ENCODE measurements around the gene HDLBP. TPM values are rescaled to one million over a fixed set of nuclear protein-coding genes. Genes with fewer than 3 reads are reported as not detected.
"Not testable (repeated sequence)": the region's sequence is repeated elsewhere in the genome, so short reads cannot be mapped to it uniquely, and the experiment has no call there.

The HDLBP gene
- total and polyA plus RNA-seq, 8 donors, result 273 to 996 (median 749) TPM

DNA sequence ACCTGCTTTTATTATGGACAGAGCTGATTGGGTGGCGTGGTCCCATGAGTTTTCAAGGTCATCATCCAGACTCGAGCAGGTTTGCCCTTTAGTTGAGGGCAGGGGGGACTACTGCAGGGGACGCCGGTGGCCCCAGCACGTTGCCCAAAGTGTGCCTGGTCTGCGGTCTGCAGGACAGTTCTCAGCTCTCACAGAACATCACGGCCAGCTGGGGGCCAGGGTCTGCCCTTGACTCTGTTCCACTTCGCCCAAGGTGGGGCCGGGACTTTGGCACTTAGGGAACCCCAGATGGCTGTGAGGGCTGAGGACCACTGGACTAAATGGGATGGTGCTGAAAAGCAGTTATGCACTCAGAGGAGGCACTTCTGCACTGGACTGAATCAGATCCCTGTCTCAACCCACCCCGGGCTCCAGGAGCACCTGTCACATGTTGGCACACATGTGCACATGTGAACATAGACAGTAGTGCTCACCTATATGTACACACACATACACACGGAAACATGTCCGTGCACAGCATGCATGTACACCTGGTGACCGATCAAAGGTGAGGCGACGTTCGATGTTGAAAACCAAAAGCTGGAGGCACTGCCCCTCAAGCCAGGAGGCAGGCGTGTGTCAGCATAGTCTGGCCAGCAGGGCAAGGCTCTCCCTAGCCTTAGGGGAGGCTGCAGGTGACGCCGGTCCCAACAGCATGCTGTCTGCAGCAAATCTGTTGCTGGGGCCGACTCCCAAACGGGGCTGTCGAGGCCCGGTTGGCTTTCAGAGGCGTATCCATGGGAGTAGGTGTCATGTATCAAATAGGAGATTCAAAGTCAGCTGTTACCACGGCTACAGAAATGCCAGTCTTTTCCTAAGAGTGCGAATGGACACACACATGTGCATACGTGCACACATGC is 116.8 kb downstream of the HDLBP start:
- 66 to 67% methylated on average over 27 of the region's 27 CpGs for WGBS, 2 donors
- H3K4me1 ChIP-seq, result no peaks in the 10 kb centered on the region
- H3K4me3 ChIP-seq, result no peak overlapping the region
- no peaks in the 10 kb centered on the region for H3K36me3 ChIP-seq
- TF ChIP-seq, protein P1, sequence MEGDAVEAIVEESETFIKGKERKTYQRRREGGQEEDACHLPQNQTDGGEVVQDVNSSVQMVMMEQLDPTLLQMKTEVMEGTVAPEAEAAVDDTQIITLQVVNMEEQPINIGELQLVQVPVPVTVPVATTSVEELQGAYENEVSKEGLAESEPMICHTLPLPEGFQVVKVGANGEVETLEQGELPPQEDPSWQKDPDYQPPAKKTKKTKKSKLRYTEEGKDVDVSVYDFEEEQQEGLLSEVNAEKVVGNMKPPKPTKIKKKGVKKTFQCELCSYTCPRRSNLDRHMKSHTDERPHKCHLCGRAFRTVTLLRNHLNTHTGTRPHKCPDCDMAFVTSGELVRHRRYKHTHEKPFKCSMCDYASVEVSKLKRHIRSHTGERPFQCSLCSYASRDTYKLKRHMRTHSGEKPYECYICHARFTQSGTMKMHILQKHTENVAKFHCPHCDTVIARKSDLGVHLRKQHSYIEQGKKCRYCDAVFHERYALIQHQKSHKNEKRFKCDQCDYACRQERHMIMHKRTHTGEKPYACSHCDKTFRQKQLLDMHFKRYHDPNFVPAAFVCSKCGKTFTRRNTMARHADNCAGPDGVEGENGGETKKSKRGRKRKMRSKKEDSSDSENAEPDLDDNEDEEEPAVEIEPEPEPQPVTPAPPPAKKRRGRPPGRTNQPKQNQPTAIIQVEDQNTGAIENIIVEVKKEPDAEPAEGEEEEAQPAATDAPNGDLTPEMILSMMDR (IDR thresholded peaks at IDR 0.05), result no peak
- intact Hi-C loops (cut with DNase I), result no loop called here
- no peaks in the 10 kb centered on the region for H3K9me3 ChIP-seq
- ATAC-seq (no peak), DNase-seq (peak in 1 of 6 donors; percentile 7), FAIRE-seq (no peak)
- no peak overlapping the region for H3K27ac ChIP-seq
- H3K27me3 ChIP-seq, result no peaks in the 10 kb centered on the region

DNA sequence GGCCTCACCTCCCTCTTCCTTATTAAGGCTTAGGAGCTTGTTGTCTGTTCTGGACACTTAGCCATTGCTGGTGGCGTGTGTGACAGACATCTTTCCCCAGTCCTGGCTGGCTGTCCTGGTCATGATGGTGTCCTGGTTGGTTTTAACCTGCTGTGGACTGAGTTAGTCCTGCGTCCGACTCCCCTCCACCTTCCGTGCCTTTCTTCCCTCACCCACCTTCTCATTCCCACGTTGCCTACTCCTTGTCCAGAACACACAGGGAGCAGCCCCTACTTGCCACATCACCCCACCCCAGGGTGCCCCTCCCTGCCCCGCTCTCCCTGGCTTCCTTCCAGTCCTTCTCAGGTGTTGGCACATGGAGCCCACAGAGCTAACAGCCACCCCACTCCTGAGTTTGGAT is 117.5 kb downstream of the HDLBP start:
- H3K9me3 ChIP-seq, result no peaks in the 10 kb centered on the region
- H3K27me3 ChIP-seq, result no peaks in the 10 kb centered on the region
- no peak overlapping the region for H3K27ac ChIP-seq
- no peaks in the 10 kb centered on the region for H3K4me1 ChIP-seq
- intact Hi-C loops (cut with DNase I), result no loop called here
- DNase-seq (peak in 2 of 6 donors; percentile 7 to 10), ATAC-seq (no peak), FAIRE-seq (no peak)
- TF ChIP-seq, protein P1 (IDR thresholded peaks at IDR 0.05), result no peak
- no peaks in the 10 kb centered on the region for H3K36me3 ChIP-seq
- no peak overlapping the region for H3K4me3 ChIP-seq
- WGBS, 2 donors, result 77 to 79% methylated on average over 6 of the region's 6 CpGs

DNA sequence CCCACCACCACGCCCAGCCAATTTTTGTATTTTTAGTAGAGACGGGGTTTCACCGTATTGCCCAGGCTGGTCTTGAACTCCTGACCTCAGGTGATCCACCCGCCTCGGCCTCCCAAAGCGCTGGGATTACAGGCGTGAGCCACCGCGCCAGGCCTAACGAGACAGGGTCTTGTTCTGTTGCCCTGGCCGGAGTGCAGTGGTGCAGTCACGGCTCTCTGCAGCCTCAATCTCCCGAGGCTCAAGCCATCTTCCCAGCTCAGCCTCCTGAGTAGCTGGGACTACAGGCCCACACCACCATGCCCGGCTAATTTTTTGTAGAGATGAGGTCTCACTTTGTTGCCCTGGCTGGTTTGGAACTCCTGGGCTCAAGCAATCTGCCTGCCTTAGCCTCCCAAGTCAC is 118.2 kb downstream of the HDLBP start:
- H3K4me3 ChIP-seq; H3K9me3 ChIP-seq; ATAC-seq; intact Hi-C loops (cut with DNase I); FAIRE-seq; H3K36me3 ChIP-seq; H3K27ac ChIP-seq; H3K27me3 ChIP-seq; DNase-seq; H3K4me1 ChIP-seq: not testable (repeated sequence)
- WGBS, 2 donors, result 96 to 98% methylated on average over 14 of the region's 14 CpGs

DNA sequence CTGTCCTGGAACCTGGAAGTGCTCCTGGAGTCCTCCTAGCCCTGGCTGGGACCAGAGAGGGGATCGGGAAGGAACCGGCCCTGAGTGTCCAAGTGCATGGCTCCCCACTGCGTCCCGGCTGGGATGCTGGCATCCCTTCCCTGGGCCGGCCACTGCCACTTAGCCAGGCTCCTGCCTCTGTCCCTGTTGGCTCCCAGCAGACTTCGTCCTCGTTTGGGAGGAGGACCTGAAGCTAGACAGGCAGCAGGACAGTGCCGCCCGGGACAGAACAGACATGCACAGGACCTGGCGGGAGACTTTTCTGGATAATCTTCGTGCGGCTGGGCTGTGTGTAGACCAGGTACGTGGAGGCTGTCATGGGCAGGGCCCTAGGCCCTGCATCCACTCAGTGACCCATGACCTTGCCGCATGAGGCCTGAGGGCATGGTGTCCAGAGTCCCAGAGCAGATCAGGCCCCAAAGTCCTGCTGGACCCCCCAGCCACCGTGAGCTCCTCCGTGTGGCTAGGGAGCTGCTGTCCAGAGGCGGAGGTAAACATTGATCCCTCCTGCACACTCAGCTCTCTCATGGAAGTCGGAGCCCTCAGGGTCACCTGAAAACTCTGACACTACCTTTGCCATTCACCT is 119.9 kb downstream of the HDLBP start:
- WGBS, 2 donors, result 78 to 79% methylated on average over 18 of the region's 18 CpGs

DNA sequence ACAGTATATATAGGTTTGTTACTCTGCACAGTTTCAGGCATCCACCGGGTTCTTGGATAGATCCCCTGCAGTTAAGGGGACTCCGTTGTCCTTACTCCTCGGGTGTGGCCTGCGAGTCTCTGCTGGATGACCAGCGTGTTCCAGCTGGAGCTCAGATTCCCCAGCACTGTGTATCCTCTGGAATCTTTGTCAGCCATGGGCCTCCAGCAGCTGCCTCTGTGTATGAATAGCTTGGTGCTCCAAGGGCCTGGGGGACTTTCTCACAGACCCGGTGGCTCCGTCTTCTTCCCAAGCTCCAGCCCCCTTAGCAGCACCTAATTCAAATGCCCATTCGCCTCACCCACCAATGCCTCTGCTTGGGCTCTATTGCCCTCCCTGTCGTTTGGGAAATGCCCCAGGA is 120.7 kb downstream of the HDLBP start:
- no peaks in the 10 kb centered on the region for H3K4me1 ChIP-seq
- 75 to 83% methylated on average over 9 of the region's 9 CpGs for WGBS, 2 donors
- ATAC-seq (no peak), FAIRE-seq (no peak), DNase-seq (no peak)
- H3K4me3 ChIP-seq, result no peak overlapping the region
- H3K27me3 ChIP-seq, result no peaks in the 10 kb centered on the region
- no peaks in the 10 kb centered on the region for H3K36me3 ChIP-seq
- TF ChIP-seq, protein P1 (IDR thresholded peaks at IDR 0.05), result no peak
- H3K27ac ChIP-seq, result no peak overlapping the region
- intact Hi-C loops (cut with DNase I), result no loop called here
- no peaks in the 10 kb centered on the region for H3K9me3 ChIP-seq

More for the DNA sequence above, 119.9 kb downstream of the HDLBP start:
- no peak for ATAC-seq
- no peak overlapping the region for H3K4me3 ChIP-seq
- FAIRE-seq, result no peak
- H3K27me3 ChIP-seq, result no peaks in the 10 kb centered on the region
- H3K27ac ChIP-seq, result no peak overlapping the region
- H3K36me3 ChIP-seq, result no peaks in the 10 kb centered on the region
- intact Hi-C loops (cut with DNase I), result no loop called here
- no peaks in the 10 kb centered on the region for H3K4me1 ChIP-seq
- H3K9me3 ChIP-seq, result no peaks in the 10 kb centered on the region
- TF ChIP-seq, protein P1 (IDR thresholded peaks at IDR 0.05), result no peak
- DNase-seq, result no peak

All from pancreas (tissue), 10 donors.